A673 (cell line): ENCODE results near the gene OFD1. TPM values are rescaled to one million over a fixed set of nuclear protein-coding genes. Genes with fewer than 3 reads are reported as not detected.
A peak's percentile ranks its signal among the peaks of the same experiment; 100 is the strongest.

Experiments
- BruUV-seq: library from RNA; stranded (reverse); fragments of 400-500 nt; replicated peaks from 2 replicates; lab custom pipeline; 2021; lab: Mats Ljungman, UMichigan
- CTCF ChIA-PET: fragments of 300-600 bp; sonication (Branson Sonifier 250); formaldehyde crosslinking; loops from one replicate; lab custom pipeline; 2022; ENCODE audit warnings: antibody characterized with exemption; lab: Charles Lee
- POLR2A ChIA-PET: fragments of 300-600 bp; sonication (Branson Sonifier 250); formaldehyde crosslinking; loops from one replicate; lab custom pipeline; 2022; ENCODE audit warnings: antibody characterized with exemption; ENCODE audit not compliant: low non-redundant PET; lab: Charles Lee
- DNase-seq: peaks from one replicate; pipeline ENCODE4 v3.0.0-alpha.2; 2015; ENCODE audit warnings: low spot score
- H3K27ac ChIP-seq: fragments of 200-600 bp; sonication (generic); 2 replicates; pipeline ENCODE4 v1.5.1; 2016; ENCODE audit warnings: mixed run types, low read depth, mild to moderate bottlenecking, mixed read lengths, antibody characterized with exemption, low read length; ENCODE audit not compliant: poor library complexity, severe bottlenecking
- H3K27me3 ChIP-seq: fragments of 200-600 bp; sonication (generic); replicated peaks from 2 replicates; pipeline ENCODE4 v1.6.1; 2017; ENCODE audit warnings: mixed run types, low read depth, mild to moderate bottlenecking, mixed read lengths, antibody characterized with exemption, low read length; ENCODE audit not compliant: insufficient read depth, poor library complexity
- H3K36me3 ChIP-seq: fragments of 200-600 bp; sonication (generic); 2 replicates; pipeline ENCODE4 v1.6.1; 2016; ENCODE audit warnings: mixed run types, mild to moderate bottlenecking, mixed read lengths, antibody characterized with exemption, low read length; ENCODE audit not compliant: insufficient read depth, poor library complexity, severe bottlenecking
- H3K4me1 ChIP-seq: fragments of 200-600 bp; sonication (generic); 2 replicates; pipeline ENCODE4 v1.6.1; 2017; ENCODE audit warnings: mixed run types, mild to moderate bottlenecking, mixed read lengths, antibody characterized with exemption, low read length; ENCODE audit not compliant: insufficient read depth, poor library complexity, severe bottlenecking
- H3K4me3 ChIP-seq: fragments of 200-600 bp; sonication (generic); 2 replicates; pipeline ENCODE4 v1.5.1; 2016; ENCODE audit warnings: low read depth, mixed run types, mild to moderate bottlenecking, mixed read lengths, low read length; ENCODE audit not compliant: poor library complexity, severe bottlenecking
- H3K9me3 ChIP-seq: fragments of 200-600 bp; sonication (generic); 2 replicates; pipeline ENCODE4 v1.6.1; 2016; ENCODE audit warnings: mixed run types, low read depth, mild to moderate bottlenecking, mixed read lengths, antibody characterized with exemption, low read length; ENCODE audit not compliant: poor library complexity, severe bottlenecking
- CTCF ChIP-seq: fragments of 300-800, 200-600 bp; sonication (generic); conservative IDR thresholded peaks from 2 replicates; pipeline ENCODE4 v1.5.1; 2017; ENCODE audit warnings: low read depth, mild to moderate bottlenecking, antibody characterized with exemption, low read length, moderate library complexity, mixed read lengths
- EZH2 ChIP-seq: fragments of 200-600 bp; sonication (generic); IDR thresholded peaks from 2 replicates; pipeline ENCODE4 v1.6.1; 2017; ENCODE audit warnings: borderline replicate concordance, low read depth, mild to moderate bottlenecking, mixed read lengths, antibody characterized with exemption, low read length; ENCODE audit not compliant: poor library complexity, severe bottlenecking
- intact Hi-C: fragments of 100-400 bp; cut with micrococcal nuclease; formaldehyde crosslinking; loops from one replicate; pipeline ENCODE4 v1.10.0; 2022; ENCODE audit not compliant: unreplicated experiment
- total RNA-seq: library from RNA; stranded (reverse); gene quantifications from 2 replicates; pipeline ENCODE4 v1.2.3, GENCODE V29; 2021

OFD1 gene
- total RNA-seq, 1 experiment from 2014 or later = 28.6 TPM

GRCh38 chrX:13756381-13756780, 21.8 kb downstream of the OFD1 start:
- BruUV-seq = no TSS peak
- DNase-seq = no peak
- TF ChIP-seq EZH2 (no peak), CTCF (no peak)
- no peaks in the 10 kb centered on the region for H3K9me3 ChIP-seq
- H3K27ac ChIP-seq = no peak overlapping the region
- ChIA-PET CTCF (no interaction called here), POLR2A (no interaction called here)
- no peaks in the 10 kb centered on the region for H3K27me3 ChIP-seq
- H3K4me1 ChIP-seq = peaks cover 13% of the 10 kb centered on the region
- H3K36me3 ChIP-seq = peaks cover 14% of the 10 kb centered on the region
- no peak overlapping the region for H3K4me3 ChIP-seq
- intact Hi-C loops = no loop called here

- Histone ChIP-seq H3K4me1 (peaks cover 13% of the 10 kb centered on the region), H3K9me3 (no peaks in the 10 kb centered on the region), H3K36me3 (peaks cover 20% of the 10 kb centered on the region), H3K27me3 (no peaks in the 10 kb centered on the region), H3K27ac (no peak overlapping the region), H3K4me3 (no peak overlapping the region)
- TF ChIP-seq CTCF = no peak
- no peak for TF ChIP-seq EZH2
- no TSS peak for BruUV-seq
- DNase-seq = peak; percentile 18
- CTCF ChIA-PET = no interaction called here
- POLR2A ChIA-PET = no interaction called here
- intact Hi-C loops = no loop called here
These were observed 24.7 kb downstream of the OFD1 start for GRCh38 chrX:13759152-13759718.

- H3K36me3 ChIP-seq = peaks cover 20% of the 10 kb centered on the region
- peak; percentile 57 for DNase-seq
- no peak overlapping the region for H3K27ac ChIP-seq
- TF ChIP-seq CTCF (no peak), EZH2 (no peak)
- POLR2A ChIA-PET = no interaction called here
- H3K4me1 ChIP-seq = peaks cover 13% of the 10 kb centered on the region
- CTCF ChIA-PET = no interaction called here
- no peak overlapping the region for H3K4me3 ChIP-seq
- no peaks in the 10 kb centered on the region for H3K9me3 ChIP-seq
- intact Hi-C loops = no loop called here
- no peaks in the 10 kb centered on the region for H3K27me3 ChIP-seq
- BruUV-seq = no TSS peak
These were observed 25.9 kb downstream of the OFD1 start for GRCh38 chrX:13760426-13760825.
